Daoy (cell line): ENCODE data around the gene FBXO48. TPM values are rescaled to one million over a fixed set of nuclear protein-coding genes. Genes with fewer than 3 reads are reported as not detected.
"Not testable (repeated sequence)": the region's sequence is repeated elsewhere in the genome, so short reads cannot be mapped to it uniquely, and the experiment has no call there.

ENCODE experiments used
- DNase-seq: peaks from one replicate; pipeline ENCODE4 v3.0.0-alpha.2; 2015; ENCODE audit warnings: low read depth
- total RNA-seq: library from RNA; depleted of rRNA; stranded (reverse); fragments of >200 nt; shearing (Covaris generic); gene quantifications from 2 replicates; pipeline ENCODE4 v1.2.3, GENCODE V29; 2014

Gene FBXO48
- total RNA-seq, 1 experiment from 2014 or later, result 0.80 TPM

DNA sequence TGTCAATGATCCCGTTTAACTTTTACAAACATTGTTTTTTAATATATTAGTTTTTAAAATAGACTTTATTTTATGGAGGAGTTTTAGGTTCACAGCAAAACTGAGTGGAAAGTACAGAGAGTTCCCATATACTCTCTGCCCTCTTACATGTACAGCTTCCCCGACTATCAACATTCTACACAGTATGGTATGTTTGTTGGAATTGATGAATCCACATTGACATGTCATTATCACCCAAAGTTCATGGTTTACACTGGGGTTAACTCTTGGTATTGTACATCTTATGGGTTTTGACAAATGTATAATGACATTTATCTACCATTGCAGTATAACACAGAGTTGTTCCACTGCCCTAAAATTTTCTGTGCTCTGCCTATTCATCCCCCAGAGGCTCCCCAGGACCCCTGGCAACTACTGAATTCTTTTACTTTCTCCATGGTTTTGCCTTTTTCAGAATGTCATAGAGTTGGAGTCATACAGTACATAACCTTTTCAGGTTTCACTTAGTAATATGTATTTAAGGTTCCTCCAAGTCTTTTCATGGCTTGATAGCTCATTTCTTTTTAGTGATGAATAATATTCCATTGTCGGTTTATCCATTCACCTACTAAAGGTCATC lies 5.8 kb upstream of the FBXO48 start:
- DNase-seq, result no peak

DNA sequence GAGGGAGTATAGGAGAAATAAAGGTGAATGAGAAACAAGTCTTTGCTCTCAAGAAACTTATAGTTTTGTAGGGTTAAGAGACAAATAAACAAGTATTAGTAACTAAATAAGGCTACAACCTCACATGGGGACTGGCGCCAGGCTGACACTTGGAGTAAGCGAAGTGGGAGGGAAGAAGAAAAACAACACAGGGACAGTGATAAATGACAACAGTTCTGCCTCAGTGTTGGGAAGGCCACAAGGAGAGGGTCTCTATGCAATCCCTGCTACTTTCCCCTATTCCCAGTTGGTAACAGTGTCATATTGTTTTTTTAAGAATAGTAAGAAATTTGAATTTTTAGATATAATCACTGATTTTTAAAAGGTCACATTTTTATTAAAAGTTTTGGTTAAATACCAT lies 4.3 kb upstream of the FBXO48 start:
- DNase-seq, result no peak

DNA sequence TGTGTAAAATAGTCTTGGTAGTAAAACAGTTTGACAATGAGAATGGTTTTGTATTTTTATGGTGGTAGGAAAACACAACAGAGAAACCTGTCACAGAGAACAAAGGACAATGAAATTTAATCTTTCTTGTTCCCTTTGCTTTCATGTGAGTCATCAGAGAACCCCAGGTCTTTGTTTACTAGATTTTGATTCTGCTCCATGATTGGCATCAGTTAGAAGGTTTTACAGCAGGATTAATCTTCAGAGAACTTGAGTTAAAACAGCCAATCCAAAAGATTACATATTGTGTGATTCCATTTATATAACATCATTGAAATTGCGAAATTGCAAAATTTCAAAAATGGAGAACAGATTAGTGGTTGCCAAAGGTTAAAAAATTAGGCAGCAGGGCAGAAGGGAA lies 2.8 kb upstream of the FBXO48 start:
- no peak for DNase-seq

DNA sequence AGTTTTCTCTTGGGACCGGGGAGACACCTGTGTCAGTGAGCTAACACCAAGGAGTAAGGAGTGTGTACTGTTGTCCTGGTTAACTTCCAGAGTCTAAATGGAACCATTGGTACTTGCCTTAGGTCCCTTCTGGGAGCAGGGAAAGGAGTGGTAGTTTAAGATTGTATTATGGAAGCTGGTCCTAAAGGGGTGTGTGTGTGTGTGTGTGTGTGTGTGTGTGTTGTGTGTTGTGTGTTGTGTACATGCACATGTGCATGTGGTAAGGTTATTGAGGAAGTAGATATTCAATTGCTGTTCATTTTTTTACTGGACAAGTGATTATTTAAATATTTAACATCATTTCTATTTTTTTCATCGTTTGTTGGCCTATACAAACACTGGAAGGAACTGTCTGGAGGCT lies 1.7 kb upstream of the FBXO48 start:
- DNase-seq, result no peak

DNA sequence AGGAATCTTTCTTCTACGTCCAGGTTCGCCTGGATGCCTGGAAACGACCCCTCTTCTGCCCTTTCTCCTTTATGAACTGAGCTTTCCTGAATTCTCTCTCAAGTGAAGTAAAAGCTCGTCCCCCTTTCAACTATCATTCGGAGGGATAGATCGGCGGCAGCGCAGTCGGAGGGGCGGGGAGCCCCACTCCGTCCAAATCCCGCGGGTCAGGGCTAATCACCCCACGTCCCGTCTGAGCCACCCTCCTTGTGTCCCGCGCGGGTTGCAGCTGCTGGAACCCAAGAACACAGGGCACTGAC lies 367 bp downstream of the FBXO48 start:
- no peak for DNase-seq

DNA sequence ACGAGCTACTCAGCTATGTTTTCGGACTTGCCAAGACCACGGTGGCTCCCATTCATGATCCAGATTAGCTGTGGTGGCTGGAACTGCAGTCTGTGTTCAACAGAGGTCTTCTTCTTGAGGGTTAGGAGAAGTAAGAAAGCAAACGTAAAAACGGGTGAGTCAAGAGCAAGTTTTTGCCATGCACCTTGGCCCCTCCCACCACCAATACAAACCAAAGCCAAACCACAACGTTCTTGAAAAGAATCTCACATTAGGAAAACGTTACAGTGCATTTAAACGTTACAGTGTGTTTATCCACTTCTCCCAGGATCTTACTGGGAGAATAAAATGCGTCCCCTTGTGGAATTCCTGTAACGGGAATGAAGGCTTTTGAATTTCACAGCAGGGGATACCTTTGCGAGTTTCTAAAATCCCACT lies 725 bp downstream of the FBXO48 start:
- peak; percentile 57 for DNase-seq

DNA sequence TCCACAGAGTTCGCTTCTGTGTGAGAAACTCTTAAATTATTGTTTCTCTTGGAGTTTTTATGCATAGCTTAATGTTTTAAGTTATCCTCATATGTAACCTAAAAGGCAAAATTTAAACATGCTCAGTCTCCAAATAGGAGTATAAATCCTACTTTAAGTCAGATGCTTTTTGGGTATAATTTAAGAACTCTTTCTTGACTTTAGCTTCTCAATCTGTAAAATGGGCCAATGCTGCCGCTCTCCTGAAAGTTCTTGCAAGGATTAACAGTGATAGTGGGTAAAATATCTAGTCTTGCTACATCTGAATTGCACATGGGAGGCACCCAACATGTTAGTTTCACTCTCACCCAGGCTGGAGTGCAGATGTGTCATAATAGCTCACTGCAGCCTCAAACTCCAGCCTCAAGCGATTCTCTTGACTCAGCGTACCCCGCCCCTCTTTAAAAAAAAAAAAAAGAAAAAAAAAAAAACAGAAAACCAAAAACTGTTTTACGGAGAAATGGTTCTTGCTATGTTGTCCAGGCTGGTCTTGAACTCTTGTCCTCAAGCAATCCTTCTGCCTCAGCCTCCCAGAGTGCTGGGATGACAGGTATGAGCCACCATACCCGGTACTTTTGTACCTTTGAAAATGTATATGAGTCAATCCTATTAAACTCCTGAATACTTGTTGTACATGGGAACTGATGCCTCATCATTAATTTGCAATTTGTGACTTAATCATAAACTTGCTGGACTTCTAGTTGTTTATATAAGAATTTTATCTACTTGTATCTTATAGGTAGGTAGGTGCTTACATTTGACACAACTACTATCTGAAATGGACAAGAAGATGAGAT lies 1.8 kb downstream of the FBXO48 start:
- DNase-seq, result peak; percentile 77

DNA sequence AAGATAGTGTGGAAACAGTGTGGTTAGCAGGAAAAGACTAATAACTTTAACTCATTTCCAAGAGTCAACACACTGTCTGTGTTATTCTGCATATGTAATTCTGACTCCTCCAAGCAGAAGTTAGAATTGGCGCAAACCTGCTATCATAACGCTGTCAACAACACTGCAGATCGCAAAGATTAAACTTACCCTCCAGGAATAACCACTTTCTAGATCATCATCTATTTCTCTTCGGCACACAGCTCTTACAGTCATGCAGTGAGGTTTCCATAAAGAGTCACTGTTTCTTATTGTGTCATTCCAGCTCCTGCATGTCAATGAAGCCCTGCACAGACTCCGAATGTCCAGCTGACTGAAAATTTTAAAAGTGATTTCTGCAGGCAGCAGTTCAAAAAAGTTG lies 2.4 kb downstream of the FBXO48 start:
- DNase-seq, result no peak

DNA sequence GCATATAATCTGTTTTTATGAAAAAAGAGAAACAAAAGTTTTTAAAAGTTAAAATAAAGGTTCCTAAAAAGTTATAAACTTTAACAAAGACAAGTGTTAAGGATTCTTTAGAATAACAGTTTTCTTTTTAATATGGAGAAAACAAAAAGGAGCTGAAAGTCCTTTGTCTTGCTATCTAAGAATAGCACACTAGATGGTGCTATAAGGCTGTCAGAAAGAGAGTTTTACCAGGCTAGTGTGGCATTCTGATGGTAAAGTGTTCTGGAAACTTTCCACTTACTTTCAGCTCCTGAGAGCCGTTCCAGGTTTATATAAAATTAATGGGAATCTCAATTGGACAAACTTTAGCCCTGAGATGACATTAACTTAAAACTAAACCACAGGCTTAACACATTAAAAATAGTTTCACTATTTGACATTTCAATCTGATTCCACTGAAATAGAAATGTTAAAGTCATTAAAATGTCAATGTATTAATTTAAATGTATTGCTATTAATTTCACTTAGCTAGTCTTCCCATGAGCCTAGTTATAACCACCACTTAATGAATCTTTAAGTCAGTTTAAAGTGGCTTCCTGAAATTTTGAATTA lies 3.7 kb downstream of the FBXO48 start:
- DNase-seq, result peak; percentile 41

DNA sequence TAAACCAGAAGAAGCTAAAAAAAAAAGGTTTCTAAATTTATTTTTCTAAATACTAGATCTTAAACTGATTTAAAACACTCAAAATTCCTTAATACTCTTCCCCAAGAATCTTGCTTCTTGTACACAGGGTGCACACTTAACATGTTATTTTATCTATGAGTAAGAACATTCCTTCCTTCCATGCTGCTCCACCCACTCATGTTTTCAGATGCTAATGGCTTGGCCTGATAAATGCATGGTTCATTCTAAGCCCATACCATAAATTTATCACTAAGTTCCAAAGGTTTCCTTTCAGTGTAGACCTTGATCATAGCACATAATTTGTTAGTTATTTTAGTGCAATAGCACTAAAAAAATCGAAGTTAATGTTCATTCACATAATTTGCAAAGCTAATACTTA lies 8.1 kb downstream of the FBXO48 start:
- DNase-seq, result peak; percentile 32

DNA sequence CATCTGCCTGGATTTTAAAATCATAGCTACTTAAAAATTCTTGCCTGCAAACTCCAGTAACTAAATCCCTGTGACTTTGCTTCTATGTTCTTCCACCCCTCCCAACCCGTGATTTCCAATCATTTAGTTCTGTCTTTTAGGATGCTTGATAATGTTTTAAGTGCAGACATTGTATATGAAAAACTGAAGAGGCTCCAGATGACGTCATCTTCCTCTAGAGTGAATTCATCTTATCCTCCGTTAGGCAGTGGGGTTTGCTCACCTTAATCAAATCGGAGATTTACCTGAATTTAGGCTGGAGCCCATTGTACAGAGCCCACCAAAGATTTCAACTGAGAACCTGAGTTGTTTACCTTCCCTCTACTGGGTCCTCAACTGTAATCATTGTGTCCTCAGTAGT lies 10.9 kb downstream of the FBXO48 start:
- DNase-seq, result no peak

DNA sequence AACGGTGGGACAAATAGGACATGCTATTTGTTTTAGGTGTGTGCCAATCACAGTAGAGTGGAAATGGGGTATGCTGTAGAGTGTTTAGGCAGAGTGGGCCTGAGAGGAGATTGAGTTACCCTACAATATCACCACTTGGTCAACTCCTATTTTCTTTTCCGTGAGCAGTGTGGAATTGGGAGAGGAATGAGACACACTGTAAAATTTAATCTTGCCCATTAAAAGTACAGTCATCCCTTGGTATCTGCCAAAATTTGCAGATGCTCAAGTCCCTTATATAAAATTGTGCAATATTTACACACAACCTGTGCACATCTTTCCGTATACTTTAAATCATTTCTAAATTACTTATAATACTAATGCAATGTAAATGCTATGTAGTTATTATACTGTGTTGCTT lies 12.4 kb downstream of the FBXO48 start:
- DNase-seq, result no peak

DNA sequence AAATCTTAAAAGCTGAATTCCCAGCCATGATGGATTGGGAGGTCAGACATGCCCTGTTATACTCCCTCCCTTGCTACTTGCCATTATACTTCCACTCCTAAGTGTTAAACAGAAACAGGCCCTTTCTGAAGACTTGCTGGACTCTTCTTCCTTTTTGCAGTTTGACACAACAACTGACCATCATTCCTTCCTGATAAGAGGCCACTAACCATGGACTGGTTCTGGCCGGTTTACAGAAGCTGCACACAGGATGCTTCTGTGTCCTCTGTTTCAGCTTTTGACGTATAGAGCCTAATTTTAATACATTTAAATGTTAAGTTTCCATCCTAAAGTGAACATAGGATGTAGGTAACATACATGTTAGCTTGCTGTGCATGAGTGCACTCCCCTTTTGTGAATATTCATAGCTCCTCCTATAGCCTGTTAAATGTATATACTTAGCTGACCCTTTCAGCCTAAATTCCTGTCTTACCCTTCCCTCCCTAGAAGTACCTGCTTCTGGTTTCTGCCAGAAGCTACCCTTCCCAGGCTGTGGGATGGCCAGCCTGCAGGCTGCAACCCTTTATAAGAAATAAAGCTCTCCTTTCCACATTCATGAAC lies 13.2 kb downstream of the FBXO48 start:
- no peak for DNase-seq

DNA sequence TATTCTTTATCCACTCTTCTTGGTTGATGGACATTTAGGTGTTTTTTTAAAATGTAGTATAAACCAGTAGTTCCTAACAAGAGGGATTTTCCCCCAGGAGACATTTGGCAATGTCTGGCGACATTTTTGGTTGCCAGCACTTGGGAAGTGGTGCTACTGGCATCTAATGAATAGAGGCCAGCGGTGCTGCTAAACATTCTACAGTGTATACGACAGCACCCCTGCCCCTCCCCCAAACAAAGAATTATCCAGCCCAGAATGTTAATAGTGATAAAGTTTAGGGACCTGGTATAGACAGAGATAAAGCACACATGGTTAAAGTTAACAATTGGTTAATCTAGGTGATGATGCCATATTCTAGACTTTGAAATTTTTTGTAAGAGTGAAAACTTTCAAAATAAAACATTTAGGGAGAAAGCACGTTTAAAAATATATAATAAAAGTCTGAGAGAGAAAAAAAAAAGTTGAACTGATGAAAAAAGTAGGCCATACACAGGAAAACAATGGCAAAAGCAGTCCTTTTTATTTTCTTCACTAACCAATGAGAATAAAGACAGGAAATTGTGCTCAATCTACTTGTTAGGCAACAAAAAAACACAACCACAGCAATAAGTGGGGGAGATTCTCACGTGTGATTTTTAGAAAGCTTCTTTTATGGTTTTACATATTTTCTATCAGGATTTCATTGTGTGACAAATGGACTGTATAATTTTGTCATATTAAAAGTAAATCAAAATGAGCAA lies 14.8 kb downstream of the FBXO48 start:
- no peak for DNase-seq

DNA sequence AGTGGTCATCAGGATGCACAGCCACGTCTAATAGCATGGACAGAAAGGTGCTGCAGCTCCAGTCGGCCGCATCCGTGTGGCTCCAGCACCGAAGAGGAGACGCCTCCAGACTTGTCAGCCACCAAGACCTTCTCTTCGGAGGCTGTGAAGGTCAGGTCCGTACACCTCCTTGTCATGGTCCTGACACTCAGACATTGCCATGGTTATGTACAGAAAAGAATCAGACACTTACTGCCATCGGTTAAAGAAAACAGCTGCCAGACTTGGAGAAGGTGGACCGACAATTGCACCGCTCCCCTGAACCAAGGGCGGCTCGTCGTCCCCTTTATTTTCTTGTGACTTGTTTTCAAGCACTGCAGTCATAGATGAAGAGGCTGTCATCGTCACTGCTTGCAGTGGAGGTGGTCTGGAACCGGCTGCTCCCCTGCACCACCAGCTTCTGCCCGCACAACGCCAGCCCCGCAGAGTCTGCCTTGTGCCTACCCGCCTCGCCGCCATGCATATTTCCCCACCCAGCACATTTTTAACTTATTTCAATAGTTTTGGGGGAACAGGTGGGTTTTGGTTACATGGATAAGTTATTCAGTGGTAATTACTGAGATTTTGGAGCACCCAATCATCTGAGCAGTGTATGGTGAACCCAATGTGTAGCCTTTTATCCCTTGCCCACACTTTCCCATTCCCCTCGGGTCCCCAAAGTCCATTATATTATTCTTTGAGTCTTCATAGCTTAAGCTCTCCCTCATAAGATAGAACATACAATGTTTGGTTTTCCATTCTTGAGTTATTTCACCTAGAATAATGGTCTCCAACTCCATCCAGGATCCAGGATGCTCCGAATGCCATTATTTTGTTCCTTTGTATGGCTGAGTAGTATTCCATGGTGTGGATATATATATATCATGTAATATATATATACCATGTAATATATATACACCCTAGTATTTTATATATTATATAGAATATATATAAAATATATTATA lies 18.1 kb downstream of the FBXO48 start:
- no peak for DNase-seq

DNA sequence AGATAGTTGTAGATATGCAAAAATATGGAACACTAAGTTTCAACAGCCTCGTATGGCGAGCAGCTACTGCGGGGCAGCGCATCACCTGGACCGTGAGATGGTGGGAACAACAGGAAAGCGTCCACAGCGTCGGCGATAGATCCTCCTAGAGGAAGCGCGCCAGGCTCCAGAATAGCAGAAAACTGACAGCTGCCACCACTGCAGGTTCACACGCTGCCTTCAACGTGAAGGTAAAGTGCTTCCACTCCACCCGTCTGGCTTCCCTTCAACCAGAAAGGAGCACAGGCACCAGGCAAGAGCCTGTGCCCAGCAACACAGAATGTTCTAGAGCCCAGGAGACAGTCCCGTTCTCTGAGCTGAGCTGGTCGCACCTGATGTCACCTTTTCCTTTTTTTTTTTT lies 20.0 kb downstream of the FBXO48 start:
- no peak for DNase-seq

DNA sequence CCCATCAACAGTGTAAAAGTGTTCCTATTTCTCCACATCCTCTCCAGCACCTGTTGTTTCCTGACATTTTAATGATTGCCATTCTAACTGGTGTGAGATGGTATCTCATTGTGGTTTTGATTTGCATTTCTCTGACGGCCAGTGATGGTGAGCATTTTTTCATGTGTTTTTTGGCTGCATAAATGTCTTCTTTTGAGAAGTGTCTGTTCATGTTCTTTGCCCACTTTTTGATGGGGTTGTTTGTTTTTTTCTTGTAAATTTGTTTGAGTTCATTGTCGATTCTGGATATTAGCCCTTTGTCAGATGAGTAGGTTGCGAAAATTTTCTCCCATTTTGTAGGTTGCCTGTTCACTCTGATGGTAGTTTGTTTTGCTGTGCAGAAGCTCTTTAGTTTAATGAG lies 20.7 kb downstream of the FBXO48 start:
- not testable (repeated sequence) for DNase-seq

DNA sequence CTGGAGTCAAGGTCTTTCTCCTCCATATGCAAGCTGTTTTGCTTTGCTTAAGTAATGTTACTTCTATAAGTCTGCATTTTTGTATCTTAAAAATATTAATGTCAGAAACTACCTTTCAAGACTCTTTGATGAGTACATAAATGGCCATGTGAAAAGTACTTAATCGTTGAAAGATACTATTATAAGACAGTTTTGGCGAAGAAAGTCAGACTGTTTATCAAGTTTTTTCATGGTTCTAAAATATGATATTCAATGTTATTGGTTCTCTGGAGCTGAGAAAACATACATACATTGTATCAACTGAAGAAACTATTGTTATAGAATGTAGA lies 25.1 kb downstream of the FBXO48 start:
- no peak for DNase-seq

DNA sequence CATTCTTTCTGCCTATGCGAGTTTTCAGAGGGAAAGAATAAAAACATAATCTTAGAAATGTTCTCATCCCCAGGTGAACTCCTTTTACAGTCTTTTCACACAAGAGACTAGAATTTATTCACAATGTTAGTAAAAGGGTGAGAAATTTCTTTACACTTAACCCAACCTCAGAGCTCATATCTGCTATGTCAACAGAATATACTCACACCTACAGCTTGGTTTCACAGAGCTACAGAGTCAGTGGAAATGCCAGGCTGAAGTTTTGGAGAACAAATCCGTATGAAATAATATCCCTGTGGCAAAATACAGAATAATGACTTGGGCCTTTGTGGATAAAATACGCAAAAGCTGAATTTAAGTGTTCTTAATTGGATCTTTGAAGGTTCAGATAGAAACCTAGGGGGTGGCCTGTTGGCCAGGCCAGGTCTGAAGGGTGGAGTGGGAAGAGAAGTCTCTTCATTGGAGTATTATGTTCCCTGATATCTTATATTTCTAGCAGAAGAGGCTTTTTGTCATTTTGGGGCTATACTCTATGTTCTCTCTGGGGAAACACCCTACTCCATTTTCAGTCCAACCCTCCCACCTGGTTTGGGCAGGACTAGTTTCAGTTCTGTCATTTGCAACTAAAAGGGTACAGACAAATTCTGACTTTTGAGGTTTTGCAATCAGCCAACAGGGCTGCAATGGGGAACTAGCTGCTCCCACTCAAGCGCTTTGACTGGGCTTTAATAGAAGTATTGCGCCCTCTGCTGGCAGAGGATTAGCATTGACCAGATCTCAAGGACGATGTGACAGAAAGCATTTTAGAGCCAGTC lies 25.7 kb downstream of the FBXO48 start:
- DNase-seq, result peak; percentile 71
